Measurements from ENCODE around the gene CLDN9. TPM values are rescaled to one million over a fixed set of nuclear protein-coding genes. Genes with fewer than 3 reads are reported as not detected.

The CLDN9 gene
- total and polyA plus RNA-seq, 2 donors: 0.19 to 0.98 TPM

DNA sequence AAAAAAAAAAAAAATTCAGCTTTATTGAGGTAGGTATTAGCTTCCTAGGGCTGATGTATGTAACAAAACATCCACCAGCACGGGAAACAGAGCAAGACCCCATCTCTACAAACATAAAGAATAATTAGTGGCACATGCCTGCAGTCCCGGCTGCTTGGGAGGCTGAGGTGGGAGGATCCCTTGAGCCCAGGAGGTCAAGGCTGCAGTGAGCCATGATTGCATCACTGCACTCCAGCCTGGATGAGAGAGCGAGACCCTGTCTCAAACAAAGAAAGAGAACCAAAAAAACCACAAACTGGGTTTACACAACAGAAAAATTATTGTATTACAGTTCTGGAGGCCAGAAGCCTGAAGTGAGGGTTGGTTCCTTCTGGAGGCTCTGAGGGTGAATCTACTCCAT, 29.7 kb downstream of the CLDN9 start:
- Histone ChIP-seq H3K27me3 (ENCODE audit: control insufficient read depth in 2 of 2, insufficient read depth in 1 of 2, low read length in 1 of 2) (peaks cover 69 to 97% of the 10 kb centered on the region in 2 donors), H3K36me3 (ENCODE audit: control insufficient read depth in 2 of 2, insufficient read depth in 2 of 2, low read length in 1 of 2) (no peaks in the 10 kb centered on the region), H3K27ac (ENCODE audit: low read depth in 1 of 2, low read length in 1 of 2) (no peak overlapping the region), H3K4me3 (ENCODE audit: low read length in 2 of 2) (no peak overlapping the region), H3K9me3 (ENCODE audit: control insufficient read depth in 2 of 2, insufficient read depth in 1 of 2, low read length in 1 of 2) (peaks cover 0 to 13% of the 10 kb centered on the region in 2 donors), H3K4me1 (ENCODE audit: control insufficient read depth in 2 of 2, insufficient read depth in 2 of 2, low read length in 2 of 2) (peaks cover 3 to 14% of the 10 kb centered on the region in 2 donors)
- no peak for DNase-seq (ENCODE audit: low read depth in 6 of 9, low spot score in 9 of 9)
- 95% methylated on average over 3 of the region's 3 CpGs for WGBS

DNA sequence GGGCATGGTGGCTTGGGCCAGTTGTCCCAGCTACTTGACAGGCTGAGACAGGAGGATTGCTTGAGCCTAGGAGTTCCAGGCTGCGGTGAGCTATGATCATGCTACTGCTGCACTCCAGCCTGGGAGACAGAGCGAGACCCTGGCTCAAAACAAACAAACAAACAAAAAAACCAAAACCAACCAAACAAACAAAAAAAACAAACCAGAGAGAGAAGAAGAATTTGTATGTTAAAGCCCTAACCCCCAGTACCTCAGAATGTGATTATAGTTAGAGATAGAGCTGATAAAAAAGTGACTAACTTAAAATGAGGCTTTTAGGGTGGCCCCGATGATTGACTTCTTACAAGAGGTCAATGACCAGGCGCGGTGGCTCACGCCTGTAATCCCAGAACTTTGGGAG, 32.0 kb downstream of the CLDN9 start:
- 92% methylated on average over 6 of the region's 6 CpGs for WGBS
- peaks cover 0 to 13% of the 10 kb centered on the region in 2 donors for H3K9me3 ChIP-seq (ENCODE audit: control insufficient read depth in 2 of 2, insufficient read depth in 1 of 2, low read length in 1 of 2)
- H3K4me1 ChIP-seq (ENCODE audit: control insufficient read depth in 2 of 2, insufficient read depth in 2 of 2, low read length in 2 of 2): peaks cover 3 to 14% of the 10 kb centered on the region in 2 donors
- H3K4me3 ChIP-seq (ENCODE audit: low read length in 2 of 2): no peak overlapping the region
- H3K36me3 ChIP-seq (ENCODE audit: control insufficient read depth in 2 of 2, insufficient read depth in 2 of 2, low read length in 1 of 2): no peaks in the 10 kb centered on the region
- H3K27me3 ChIP-seq (ENCODE audit: control insufficient read depth in 2 of 2, insufficient read depth in 1 of 2, low read length in 1 of 2): peaks cover 67 to 97% of the 10 kb centered on the region in 2 donors
- H3K27ac ChIP-seq (ENCODE audit: low read depth in 1 of 2, low read length in 1 of 2): no peak overlapping the region
- DNase-seq (ENCODE audit: low read depth in 6 of 9, low spot score in 9 of 9): no peak

DNA sequence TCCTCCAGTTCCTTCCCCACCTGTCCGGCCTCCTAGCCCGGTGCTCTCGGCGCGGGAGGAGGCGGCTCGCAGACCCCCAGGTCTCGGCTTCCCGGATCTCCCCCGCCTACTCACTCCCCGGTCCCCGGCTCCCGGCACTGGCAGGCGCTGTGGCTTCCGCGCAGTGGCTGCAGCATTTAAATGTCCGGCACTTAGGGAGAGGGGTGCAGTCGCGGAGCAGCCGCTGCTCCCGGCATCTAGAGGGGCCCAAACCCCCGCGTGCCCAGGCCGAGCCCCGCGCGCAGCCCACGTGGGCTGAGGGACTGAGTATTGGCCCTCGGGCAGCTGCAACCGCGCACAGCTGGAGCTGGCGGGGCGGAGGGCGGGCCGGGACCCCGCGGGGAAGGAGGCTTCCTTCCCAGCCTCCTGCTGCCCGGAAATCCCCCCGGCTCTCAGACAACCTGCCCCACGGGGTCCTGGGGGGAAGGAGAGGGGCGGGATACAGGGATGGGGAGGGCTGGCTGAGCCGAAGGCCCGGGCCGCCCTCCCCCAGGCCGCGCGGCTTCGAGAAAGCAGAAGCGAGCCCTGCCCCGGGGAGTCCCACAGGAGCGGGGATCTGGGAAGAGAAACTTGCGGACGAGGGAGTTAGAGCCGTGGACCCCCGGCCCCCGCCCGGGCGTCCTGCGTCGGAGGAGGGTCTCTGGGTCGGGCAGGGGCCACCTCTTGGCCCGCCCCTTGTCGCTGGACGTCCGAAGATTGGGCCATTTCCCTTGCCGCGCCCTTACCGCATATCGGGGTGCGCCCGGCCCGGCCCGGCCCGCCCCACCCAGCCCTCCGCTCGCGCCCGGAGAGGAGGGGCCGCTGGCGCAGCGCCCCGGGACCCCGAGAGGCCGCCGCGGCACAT, 33.3 kb downstream of the CLDN9 start, which contains the start of gene MMP25:
Gene MMP25, plus strand, starts transcription at position 804 of the 883 bp plus-strand sequence. CDS start 357 bp downstream, outside the sequence.
- H3K27me3 ChIP-seq (ENCODE audit: control insufficient read depth in 2 of 2, insufficient read depth in 1 of 2, low read length in 1 of 2): peaks cover 68 to 100% of the 10 kb centered on the region in 2 donors
- H3K9me3 ChIP-seq (ENCODE audit: control insufficient read depth in 2 of 2, insufficient read depth in 1 of 2, low read length in 1 of 2): peaks cover 0 to 13% of the 10 kb centered on the region in 2 donors
- H3K4me1 ChIP-seq (ENCODE audit: control insufficient read depth in 2 of 2, insufficient read depth in 2 of 2, low read length in 2 of 2): peaks cover 3 to 14% of the 10 kb centered on the region in 2 donors
- H3K27ac ChIP-seq (ENCODE audit: low read depth in 1 of 2, low read length in 1 of 2): no peak within 1 kb of the TSS
- WGBS: 1% methylated on average over 86 of the region's 86 CpGs
- peak within 1 kb of the TSS; percentile 10 to 38 for H3K4me3 ChIP-seq (ENCODE audit: low read length in 2 of 2)
- no peaks in the 10 kb centered on the region for H3K36me3 ChIP-seq (ENCODE audit: control insufficient read depth in 2 of 2, insufficient read depth in 2 of 2, low read length in 1 of 2)
- no peak for DNase-seq (ENCODE audit: low read depth in 6 of 9, low spot score in 9 of 9)

DNA sequence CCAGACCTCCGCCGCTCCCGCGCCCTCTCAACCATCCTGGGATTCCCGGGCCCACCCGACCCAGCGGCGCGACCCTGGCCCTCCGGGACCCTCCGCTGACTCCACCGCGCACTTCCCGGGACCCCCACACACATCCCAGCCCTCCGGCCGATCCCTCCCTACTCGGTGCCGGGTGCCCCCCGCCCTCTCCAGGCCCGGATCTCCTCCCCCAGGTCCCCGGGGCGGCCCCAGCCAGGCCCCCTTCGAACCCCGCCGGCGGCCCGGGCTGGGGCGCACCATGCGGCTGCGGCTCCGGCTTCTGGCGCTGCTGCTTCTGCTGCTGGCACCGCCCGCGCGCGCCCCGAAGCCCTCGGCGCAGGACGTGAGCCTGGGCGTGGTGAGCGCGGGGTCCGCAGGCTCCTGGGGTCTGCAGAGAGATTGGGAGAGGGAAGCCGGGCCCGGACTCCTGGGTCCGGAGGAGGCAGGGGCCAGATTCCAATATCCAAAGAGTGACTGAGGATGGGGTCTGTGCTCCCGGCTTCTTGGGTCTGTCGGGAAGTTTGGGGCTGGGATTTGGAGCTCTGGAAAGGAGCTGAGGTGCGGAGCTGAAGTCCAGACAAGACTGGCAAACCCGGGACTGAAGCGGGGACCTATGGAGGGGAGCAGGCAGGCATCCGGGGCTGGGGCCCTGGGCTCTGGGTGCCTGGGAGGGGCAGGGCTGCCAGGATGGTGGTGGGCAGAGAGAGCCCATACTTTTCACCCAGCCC, 34.1 kb downstream of the CLDN9 start:
- H3K27ac ChIP-seq (ENCODE audit: low read depth in 1 of 2, low read length in 1 of 2): no peak overlapping the region
- WGBS: 6% methylated on average over 54 of the region's 54 CpGs
- peak overlapping the region in 1 of 2 donors; percentile 15 for H3K4me3 ChIP-seq (ENCODE audit: low read length in 2 of 2)
- H3K36me3 ChIP-seq (ENCODE audit: control insufficient read depth in 2 of 2, insufficient read depth in 2 of 2, low read length in 1 of 2): no peaks in the 10 kb centered on the region
- H3K9me3 ChIP-seq (ENCODE audit: control insufficient read depth in 2 of 2, insufficient read depth in 1 of 2, low read length in 1 of 2): peaks cover 0 to 13% of the 10 kb centered on the region in 2 donors
- H3K27me3 ChIP-seq (ENCODE audit: control insufficient read depth in 2 of 2, insufficient read depth in 1 of 2, low read length in 1 of 2): peaks cover 65 to 97% of the 10 kb centered on the region in 2 donors
- H3K4me1 ChIP-seq (ENCODE audit: control insufficient read depth in 2 of 2, insufficient read depth in 2 of 2, low read length in 2 of 2): peaks cover 3 to 14% of the 10 kb centered on the region in 2 donors
- DNase-seq (ENCODE audit: low read depth in 6 of 9, low spot score in 9 of 9): no peak

DNA sequence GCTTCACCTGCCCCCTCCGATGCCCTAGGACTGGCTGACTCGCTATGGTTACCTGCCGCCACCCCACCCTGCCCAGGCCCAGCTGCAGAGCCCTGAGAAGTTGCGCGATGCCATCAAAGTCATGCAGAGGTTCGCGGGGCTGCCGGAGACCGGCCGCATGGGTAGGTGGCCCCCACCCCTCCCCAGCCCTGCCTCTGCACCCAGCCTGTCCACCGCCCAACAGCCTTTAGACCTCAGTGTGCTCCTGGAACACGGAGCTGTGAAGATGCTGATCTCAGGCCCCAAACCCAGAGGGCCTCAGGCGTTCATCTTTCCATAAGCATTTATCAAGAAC, 34.6 kb downstream of the CLDN9 start:
- Histone ChIP-seq H3K36me3 (ENCODE audit: control insufficient read depth in 2 of 2, insufficient read depth in 2 of 2, low read length in 1 of 2) (no peaks in the 10 kb centered on the region), H3K4me3 (ENCODE audit: low read length in 2 of 2) (no peak overlapping the region), H3K27me3 (ENCODE audit: control insufficient read depth in 2 of 2, insufficient read depth in 1 of 2, low read length in 1 of 2) (peaks cover 61 to 91% of the 10 kb centered on the region in 2 donors), H3K27ac (ENCODE audit: low read depth in 1 of 2, low read length in 1 of 2) (no peak overlapping the region), H3K9me3 (ENCODE audit: control insufficient read depth in 2 of 2, insufficient read depth in 1 of 2, low read length in 1 of 2) (peaks cover 0 to 13% of the 10 kb centered on the region in 2 donors), H3K4me1 (ENCODE audit: control insufficient read depth in 2 of 2, insufficient read depth in 2 of 2, low read length in 2 of 2) (peaks cover 3 to 14% of the 10 kb centered on the region in 2 donors)
- WGBS: 17% methylated on average over 13 of the region's 13 CpGs
- DNase-seq (ENCODE audit: low read depth in 6 of 9, low spot score in 9 of 9): no peak

DNA sequence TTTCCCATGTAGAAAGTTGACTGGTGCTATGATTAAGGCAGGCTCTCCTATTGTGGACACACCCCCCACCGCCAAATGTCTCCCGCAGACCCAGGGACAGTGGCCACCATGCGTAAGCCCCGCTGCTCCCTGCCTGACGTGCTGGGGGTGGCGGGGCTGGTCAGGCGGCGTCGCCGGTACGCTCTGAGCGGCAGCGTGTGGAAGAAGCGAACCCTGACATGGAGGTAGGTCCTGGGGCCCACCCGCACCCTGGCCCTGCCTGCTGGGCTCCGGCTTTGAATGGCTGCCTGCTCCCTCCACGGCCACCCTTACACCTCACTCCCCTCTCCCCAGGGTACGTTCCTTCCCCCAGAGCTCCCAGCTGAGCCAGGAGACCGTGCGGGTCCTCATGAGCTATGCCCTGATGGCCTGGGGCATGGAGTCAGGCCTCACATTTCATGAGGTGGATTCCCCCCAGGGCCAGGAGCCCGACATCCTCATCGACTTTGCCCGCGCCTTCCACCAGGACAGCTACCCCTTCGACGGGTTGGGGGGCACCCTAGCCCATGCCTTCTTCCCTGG, 37.3 kb downstream of the CLDN9 start:
- Histone ChIP-seq H3K27me3 (ENCODE audit: control insufficient read depth in 2 of 2, insufficient read depth in 1 of 2, low read length in 1 of 2) (peaks cover 42 to 65% of the 10 kb centered on the region in 2 donors), H3K36me3 (ENCODE audit: control insufficient read depth in 2 of 2, insufficient read depth in 2 of 2, low read length in 1 of 2) (peaks cover 8% of the 10 kb centered on the region in 2 donors), H3K9me3 (ENCODE audit: control insufficient read depth in 2 of 2, insufficient read depth in 1 of 2, low read length in 1 of 2) (peaks cover 0 to 9% of the 10 kb centered on the region in 2 donors), H3K4me1 (ENCODE audit: control insufficient read depth in 2 of 2, insufficient read depth in 2 of 2, low read length in 2 of 2) (peaks cover 3 to 21% of the 10 kb centered on the region in 2 donors), H3K4me3 (ENCODE audit: low read length in 2 of 2) (no peak overlapping the region), H3K27ac (ENCODE audit: low read depth in 1 of 2, low read length in 1 of 2) (no peak overlapping the region)
- WGBS: 88% methylated on average over 26 of the region's 26 CpGs
- DNase-seq (ENCODE audit: low read depth in 6 of 9, low spot score in 9 of 9): no peak

DNA sequence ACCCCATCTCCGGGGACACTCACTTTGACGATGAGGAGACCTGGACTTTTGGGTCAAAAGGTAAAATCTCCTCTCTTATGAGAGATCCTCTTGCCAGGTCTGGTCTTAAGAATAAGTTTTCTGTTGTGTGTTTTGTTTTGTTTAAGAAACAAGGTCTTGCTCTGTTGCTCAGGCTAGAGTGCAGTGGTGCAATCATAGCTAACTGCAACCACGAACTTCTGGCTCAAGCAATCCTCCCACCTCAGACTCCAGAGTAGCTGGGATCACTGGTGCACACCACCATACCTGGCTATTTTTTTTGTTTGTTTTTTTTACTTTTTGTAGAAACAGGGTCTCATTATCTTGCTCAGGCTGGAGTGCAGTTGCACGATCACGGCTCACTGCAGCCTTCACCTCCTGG, 37.8 kb downstream of the CLDN9 start:
- Histone ChIP-seq H3K27ac (ENCODE audit: low read depth in 1 of 2, low read length in 1 of 2) (no peak overlapping the region), H3K4me3 (ENCODE audit: low read length in 2 of 2) (no peak overlapping the region), H3K9me3 (ENCODE audit: control insufficient read depth in 2 of 2, insufficient read depth in 1 of 2, low read length in 1 of 2) (peaks cover 0 to 5% of the 10 kb centered on the region in 2 donors), H3K4me1 (ENCODE audit: control insufficient read depth in 2 of 2, insufficient read depth in 2 of 2, low read length in 2 of 2) (peaks cover 3 to 22% of the 10 kb centered on the region in 2 donors), H3K36me3 (ENCODE audit: control insufficient read depth in 2 of 2, insufficient read depth in 2 of 2, low read length in 1 of 2) (peaks cover 8 to 11% of the 10 kb centered on the region in 2 donors), H3K27me3 (ENCODE audit: control insufficient read depth in 2 of 2, insufficient read depth in 1 of 2, low read length in 1 of 2) (peaks cover 38 to 60% of the 10 kb centered on the region in 2 donors)
- WGBS: 86% methylated on average over 5 of the region's 5 CpGs
- no peak for DNase-seq (ENCODE audit: low read depth in 6 of 9, low spot score in 9 of 9)

DNA sequence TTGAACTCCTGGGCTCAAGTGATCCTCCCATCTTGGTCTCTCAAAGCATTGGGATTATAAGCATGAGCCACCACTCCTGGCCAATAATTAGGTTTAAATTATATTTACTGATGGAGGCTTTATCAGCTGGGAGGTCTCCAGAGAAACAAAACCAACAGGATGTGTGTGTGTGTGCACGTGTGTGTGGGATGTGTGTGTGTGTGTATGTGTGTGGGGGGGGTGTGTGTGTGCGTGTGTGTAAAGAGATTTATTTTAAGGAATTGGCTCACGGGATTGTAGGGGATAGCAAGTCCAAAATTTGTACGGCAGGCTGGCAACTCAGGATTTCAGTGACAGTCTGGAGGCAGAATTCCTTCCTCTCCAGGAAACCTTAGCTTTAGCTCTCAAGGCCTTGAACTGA, 38.3 kb downstream of the CLDN9 start:
- WGBS: 45% methylated on average over 4 of the region's 4 CpGs
- Histone ChIP-seq H3K4me3 (ENCODE audit: low read length in 2 of 2) (no peak overlapping the region), H3K4me1 (ENCODE audit: control insufficient read depth in 2 of 2, insufficient read depth in 2 of 2, low read length in 2 of 2) (peaks cover 3 to 20% of the 10 kb centered on the region in 2 donors), H3K36me3 (ENCODE audit: control insufficient read depth in 2 of 2, insufficient read depth in 2 of 2, low read length in 1 of 2) (peaks cover 8 to 14% of the 10 kb centered on the region in 2 donors), H3K27ac (ENCODE audit: low read depth in 1 of 2, low read length in 1 of 2) (no peak overlapping the region), H3K27me3 (ENCODE audit: control insufficient read depth in 2 of 2, insufficient read depth in 1 of 2, low read length in 1 of 2) (peaks cover 34 to 55% of the 10 kb centered on the region in 2 donors), H3K9me3 (ENCODE audit: control insufficient read depth in 2 of 2, insufficient read depth in 1 of 2, low read length in 1 of 2) (peaks cover 0 to 4% of the 10 kb centered on the region in 2 donors)
- no peak for DNase-seq (ENCODE audit: low read depth in 6 of 9, low spot score in 9 of 9)
